Neural cell (in vitro differentiated cells): ENCODE results near the gene ATG2A. TPM values are rescaled to one million over a fixed set of nuclear protein-coding genes. Genes with fewer than 3 reads are reported as not detected.

Experiments
- H2AFZ ChIP-seq: fragments of 200-600, 300-800 bp; sonication (generic), shearing (Covaris generic); 2 replicates; pipeline ENCODE4 v1.6.0; 2014; ENCODE audit warnings: low read depth, mild to moderate bottlenecking, antibody characterized with exemption, low read length, moderate library complexity
- H3F3A ChIP-seq: fragments of 200-600 bp; shearing (Covaris generic); 2 replicates; pipeline ENCODE4 v1.6.1; 2016; ENCODE audit warnings: mild to moderate bottlenecking, moderate library complexity, mixed read lengths, antibody characterized with exemption, low read length; ENCODE audit not compliant: insufficient read depth, poor library complexity, severe bottlenecking
- H3K27ac ChIP-seq: fragments of 200-600, 300-800 bp; sonication (generic), shearing (Covaris generic); 2 replicates; pipeline ENCODE4 v1.5.1; 2014; ENCODE audit warnings: mild to moderate bottlenecking, low read length, moderate library complexity
- H3K27me3 ChIP-seq: fragments of 300-800, 200-600 bp; sonication (generic), shearing (Covaris generic); 2 replicates; pipeline ENCODE4 v1.6.0; 2014; ENCODE audit warnings: mild to moderate bottlenecking, low read depth, low read length, moderate library complexity; ENCODE audit not compliant: insufficient read depth
- H3K36me3 ChIP-seq: fragments of 300-800, 200-600 bp; sonication (generic), shearing (Covaris generic); 2 replicates; pipeline ENCODE4 v1.5.1; 2014; ENCODE audit warnings: mild to moderate bottlenecking, antibody characterized with exemption, low read length, moderate library complexity; ENCODE audit not compliant: insufficient read depth
- H3K4me2 ChIP-seq: fragments of 300-800, 200-600 bp; sonication (generic), shearing (Covaris generic); 2 replicates; pipeline ENCODE4 v1.6.0; 2014; ENCODE audit warnings: mild to moderate bottlenecking, low read length
- H3K4me3 ChIP-seq: fragments of 300-800, 200-600 bp; sonication (generic), shearing (Covaris generic); 2 replicates; pipeline ENCODE4 v1.5.1; 2014; ENCODE audit warnings: mild to moderate bottlenecking, low read length, moderate library complexity
- H3K79me2 ChIP-seq: fragments of 200-600 bp; shearing (Covaris generic); replicated peaks from 2 replicates; pipeline ENCODE4 v1.6.0; 2014; ENCODE audit warnings: mild to moderate bottlenecking, low read length, moderate library complexity; ENCODE audit not compliant: insufficient read depth
- H3K9ac ChIP-seq: fragments of 300-800, 200-600 bp; sonication (generic), shearing (Covaris generic); 2 replicates; pipeline ENCODE4 v1.6.1; 2016; ENCODE audit warnings: mild to moderate bottlenecking, low read length, mixed read lengths
- H3K9me2 ChIP-seq: fragments of 200-600 bp; shearing (Covaris generic); 2 replicates; pipeline ENCODE4 v1.6.1; 2016; ENCODE audit warnings: mild to moderate bottlenecking, low read length, mixed read lengths; ENCODE audit not compliant: insufficient read depth
- H3K9me3 ChIP-seq: fragments of 200-600, 300-800 bp; sonication (generic), shearing (Covaris generic); 2 replicates; pipeline ENCODE4 v1.6.1; 2016; ENCODE audit warnings: mild to moderate bottlenecking, mixed run types, low read length, moderate library complexity, mixed read lengths
- H4K20me1 ChIP-seq: fragments of 200-600 bp; shearing (Covaris generic); 2 replicates; pipeline ENCODE4 v1.6.1; 2016; ENCODE audit warnings: mild to moderate bottlenecking, mixed run types; ENCODE audit not compliant: insufficient read depth
- CTCF ChIP-seq: fragments of 450-650 bp; IDR thresholded peaks from 2 replicates; pipeline ENCODE4 v1.5.1; 2014; ENCODE audit warnings: antibody characterized with exemption, mild to moderate bottlenecking, moderate library complexity; ENCODE audit not compliant: poor library complexity, severe bottlenecking
- EP300 ChIP-seq: fragments of 450-650 bp; conservative IDR thresholded peaks from 2 replicates; pipeline ENCODE4 v1.6.1; 2014; ENCODE audit warnings: antibody characterized with exemption, mild to moderate bottlenecking, moderate library complexity; ENCODE audit not compliant: poor library complexity, severe bottlenecking
- EZH2 ChIP-seq: fragments of 200-600, 300-800 bp; shearing (Covaris generic), sonication (generic); IDR thresholded peaks from 2 replicates; pipeline ENCODE4 v1.6.1; 2014; ENCODE audit warnings: antibody characterized with exemption, low read length, borderline replicate concordance, mild to moderate bottlenecking; ENCODE audit not compliant: insufficient read depth, poor library complexity, severe bottlenecking
- MXI1 ChIP-seq: fragments of 450-650 bp; conservative IDR thresholded peaks from 2 replicates; pipeline ENCODE4 v1.6.1; 2014; ENCODE audit warnings: antibody characterized with exemption, mild to moderate bottlenecking; ENCODE audit not compliant: poor library complexity, severe bottlenecking
- POLR2AphosphoS5 ChIP-seq: IDR thresholded peaks from 2 replicates; pipeline ENCODE4 v1.6.1; 2012
- RAD21 ChIP-seq: fragments of 450-650 bp; conservative IDR thresholded peaks from 2 replicates; pipeline ENCODE4 v1.6.1; 2014; ENCODE audit warnings: antibody characterized with exemption, mild to moderate bottlenecking, moderate library complexity
- SMC3 ChIP-seq: fragments of 450-650 bp; conservative IDR thresholded peaks from 2 replicates; pipeline ENCODE4 v1.6.1; 2014; ENCODE audit warnings: antibody characterized with exemption, mild to moderate bottlenecking, moderate library complexity; ENCODE audit not compliant: poor library complexity
- TAF1 ChIP-seq: IDR thresholded peaks from 2 replicates; pipeline ENCODE4 v1.6.1; 2012; ENCODE audit warnings: low read depth
- polyA plus RNA-seq: library from polyadenylated mRNA; depleted of rRNA; stranded (reverse); fragments of >200 nt; gene quantifications from 2 replicates; pipeline ENCODE4 v1.2.3, GENCODE V29; 2014
- TF ChIP-seq, protein P1 (sequence below): IDR thresholded peaks from 2 replicates; pipeline ENCODE4 v1.6.1; 2012; ENCODE audit warnings: borderline replicate concordance

Gene ATG2A
- polyA plus RNA-seq, 1 donor from 2014 or later = 7.5 TPM

- no peaks in the 10 kb centered on the region for H3K9me3 ChIP-seq
- no peak overlapping the region for H3K4me2 ChIP-seq
- no peaks in the 10 kb centered on the region for H3K9me2 ChIP-seq
- no peaks in the 10 kb centered on the region for H3F3A ChIP-seq
- no peak overlapping the region for H3K4me3 ChIP-seq
- no peak overlapping the region for H3K27ac ChIP-seq
- H3K36me3 ChIP-seq = no peaks in the 10 kb centered on the region
- H2AFZ ChIP-seq = no peak overlapping the region
- no peaks in the 10 kb centered on the region for H3K79me2 ChIP-seq
- H3K9ac ChIP-seq = no peak overlapping the region
- no peaks in the 10 kb centered on the region for H4K20me1 ChIP-seq
- no peaks in the 10 kb centered on the region for H3K27me3 ChIP-seq
- TF ChIP-seq EZH2 = no peak
- TF ChIP-seq POLR2AphosphoS5 = no peak
- no peak for TF ChIP-seq CTCF
- no peak for TF ChIP-seq MXI1
- no peak for TF ChIP-seq SMC3
- TF ChIP-seq TAF1 = no peak
- TF ChIP-seq EP300 = no peak
- TF ChIP-seq, protein P1, sequence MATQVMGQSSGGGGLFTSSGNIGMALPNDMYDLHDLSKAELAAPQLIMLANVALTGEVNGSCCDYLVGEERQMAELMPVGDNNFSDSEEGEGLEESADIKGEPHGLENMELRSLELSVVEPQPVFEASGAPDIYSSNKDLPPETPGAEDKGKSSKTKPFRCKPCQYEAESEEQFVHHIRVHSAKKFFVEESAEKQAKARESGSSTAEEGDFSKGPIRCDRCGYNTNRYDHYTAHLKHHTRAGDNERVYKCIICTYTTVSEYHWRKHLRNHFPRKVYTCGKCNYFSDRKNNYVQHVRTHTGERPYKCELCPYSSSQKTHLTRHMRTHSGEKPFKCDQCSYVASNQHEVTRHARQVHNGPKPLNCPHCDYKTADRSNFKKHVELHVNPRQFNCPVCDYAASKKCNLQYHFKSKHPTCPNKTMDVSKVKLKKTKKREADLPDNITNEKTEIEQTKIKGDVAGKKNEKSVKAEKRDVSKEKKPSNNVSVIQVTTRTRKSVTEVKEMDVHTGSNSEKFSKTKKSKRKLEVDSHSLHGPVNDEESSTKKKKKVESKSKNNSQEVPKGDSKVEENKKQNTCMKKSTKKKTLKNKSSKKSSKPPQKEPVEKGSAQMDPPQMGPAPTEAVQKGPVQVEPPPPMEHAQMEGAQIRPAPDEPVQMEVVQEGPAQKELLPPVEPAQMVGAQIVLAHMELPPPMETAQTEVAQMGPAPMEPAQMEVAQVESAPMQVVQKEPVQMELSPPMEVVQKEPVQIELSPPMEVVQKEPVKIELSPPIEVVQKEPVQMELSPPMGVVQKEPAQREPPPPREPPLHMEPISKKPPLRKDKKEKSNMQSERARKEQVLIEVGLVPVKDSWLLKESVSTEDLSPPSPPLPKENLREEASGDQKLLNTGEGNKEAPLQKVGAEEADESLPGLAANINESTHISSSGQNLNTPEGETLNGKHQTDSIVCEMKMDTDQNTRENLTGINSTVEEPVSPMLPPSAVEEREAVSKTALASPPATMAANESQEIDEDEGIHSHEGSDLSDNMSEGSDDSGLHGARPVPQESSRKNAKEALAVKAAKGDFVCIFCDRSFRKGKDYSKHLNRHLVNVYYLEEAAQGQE = no peak
- no peak for TF ChIP-seq RAD21
Measured at GRCh38 chr11:64864135-64864472, 52.9 kb downstream of the ATG2A start.

DNA sequence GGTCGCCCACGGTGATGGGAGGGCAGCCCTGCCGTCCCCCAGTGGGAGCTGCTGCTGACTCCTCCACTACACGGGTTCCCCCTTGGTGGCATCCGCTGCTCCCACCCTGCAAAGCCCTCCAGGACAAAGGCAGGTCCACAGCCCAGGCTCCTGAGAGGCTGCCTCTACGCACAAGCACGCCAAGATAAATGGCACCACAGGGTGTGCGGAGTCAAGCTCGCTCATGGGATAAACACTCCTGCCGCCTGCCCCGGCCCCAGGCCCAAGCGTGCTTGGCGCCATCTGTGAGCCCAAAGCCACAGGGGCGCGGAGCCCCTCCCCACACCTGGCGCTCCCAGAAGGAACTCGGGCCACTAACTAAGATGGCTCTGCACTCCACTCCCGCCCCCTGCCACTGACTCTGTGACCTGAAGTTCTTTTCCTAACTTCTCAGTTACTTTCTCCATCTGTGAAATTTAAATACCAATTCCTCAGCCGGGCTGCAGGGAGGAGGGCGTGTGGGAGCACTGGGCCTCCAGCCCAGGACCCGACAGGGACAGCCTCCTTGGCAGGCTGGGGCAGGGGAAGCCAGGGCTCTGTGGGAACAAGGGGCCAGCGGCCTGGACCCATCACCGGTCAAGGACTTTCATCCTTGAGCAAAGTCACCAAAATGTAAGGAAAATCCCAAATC is 53.5 kb downstream of the ATG2A start:
- H3K79me2 ChIP-seq = no peaks in the 10 kb centered on the region
- no peak overlapping the region for H2AFZ ChIP-seq
- TF ChIP-seq, protein P1 = no peak
- no peak for TF ChIP-seq EZH2
- TF ChIP-seq CTCF = no peak
- TF ChIP-seq POLR2AphosphoS5 = no peak
- TF ChIP-seq EP300 = no peak
- no peak for TF ChIP-seq MXI1
- no peak for TF ChIP-seq SMC3
- TF ChIP-seq RAD21 = no peak
- no peak for TF ChIP-seq TAF1
- H3K9me3 ChIP-seq = no peaks in the 10 kb centered on the region
- no peak overlapping the region for H3K4me3 ChIP-seq
- no peaks in the 10 kb centered on the region for H4K20me1 ChIP-seq
- no peak overlapping the region for H3K27ac ChIP-seq
- no peaks in the 10 kb centered on the region for H3F3A ChIP-seq
- no peaks in the 10 kb centered on the region for H3K36me3 ChIP-seq
- H3K9me2 ChIP-seq = no peaks in the 10 kb centered on the region
- H3K9ac ChIP-seq = no peak overlapping the region
- H3K4me2 ChIP-seq = no peak overlapping the region
- H3K27me3 ChIP-seq = no peaks in the 10 kb centered on the region
